ENCODE measurements around the gene GATAD2A.

Gene GATAD2A

DNA sequence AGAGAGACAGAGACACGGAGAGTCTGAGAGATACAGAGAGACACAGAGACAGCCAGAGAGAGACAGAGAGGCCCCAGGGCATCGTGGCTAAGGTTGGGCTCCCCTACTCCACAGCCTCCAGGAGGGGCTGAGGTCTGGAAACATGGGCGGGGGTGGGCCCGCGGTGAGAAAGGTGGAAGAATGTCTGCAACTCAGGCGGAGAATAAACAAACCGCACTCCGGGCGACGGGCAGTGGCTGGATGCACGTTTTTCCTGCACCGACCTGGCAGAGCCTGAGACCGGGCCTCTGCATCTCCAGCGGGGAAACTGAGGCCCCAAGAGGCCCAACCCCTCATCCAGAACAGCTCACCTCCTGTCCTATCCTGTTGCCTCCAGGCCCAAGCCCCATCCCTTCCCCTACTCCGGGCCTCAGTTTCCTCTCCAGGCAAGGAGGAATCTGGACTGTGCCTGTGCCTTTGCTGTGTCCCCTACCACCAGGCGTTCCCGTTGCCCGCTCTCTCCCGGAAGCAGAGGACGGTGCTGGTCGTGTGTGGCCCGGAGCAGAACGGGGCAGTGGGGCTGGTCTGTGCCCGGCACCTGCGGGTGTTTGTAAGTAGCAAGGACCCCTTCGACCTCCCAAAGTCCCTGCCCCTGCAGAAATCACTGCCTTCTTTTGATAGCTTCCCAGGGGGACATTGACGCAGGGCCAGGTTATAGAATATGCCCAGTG, 129.2 kb downstream of the GATAD2A start:
- in situ Hi-C loops (cut with HindIII; ENCODE audit: low sequenced_read_pairs): loop anchor here (5.0 kb wide), 1 partner anchor 58 kb away; no protein-coding TSS in a partner anchor
- TF ChIP-seq, protein P1, sequence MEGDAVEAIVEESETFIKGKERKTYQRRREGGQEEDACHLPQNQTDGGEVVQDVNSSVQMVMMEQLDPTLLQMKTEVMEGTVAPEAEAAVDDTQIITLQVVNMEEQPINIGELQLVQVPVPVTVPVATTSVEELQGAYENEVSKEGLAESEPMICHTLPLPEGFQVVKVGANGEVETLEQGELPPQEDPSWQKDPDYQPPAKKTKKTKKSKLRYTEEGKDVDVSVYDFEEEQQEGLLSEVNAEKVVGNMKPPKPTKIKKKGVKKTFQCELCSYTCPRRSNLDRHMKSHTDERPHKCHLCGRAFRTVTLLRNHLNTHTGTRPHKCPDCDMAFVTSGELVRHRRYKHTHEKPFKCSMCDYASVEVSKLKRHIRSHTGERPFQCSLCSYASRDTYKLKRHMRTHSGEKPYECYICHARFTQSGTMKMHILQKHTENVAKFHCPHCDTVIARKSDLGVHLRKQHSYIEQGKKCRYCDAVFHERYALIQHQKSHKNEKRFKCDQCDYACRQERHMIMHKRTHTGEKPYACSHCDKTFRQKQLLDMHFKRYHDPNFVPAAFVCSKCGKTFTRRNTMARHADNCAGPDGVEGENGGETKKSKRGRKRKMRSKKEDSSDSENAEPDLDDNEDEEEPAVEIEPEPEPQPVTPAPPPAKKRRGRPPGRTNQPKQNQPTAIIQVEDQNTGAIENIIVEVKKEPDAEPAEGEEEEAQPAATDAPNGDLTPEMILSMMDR (IDR thresholded peaks at IDR 0.05; ENCODE audit: low read depth, low read length, missing control alignments): no peak
- no peak for DNase-seq (ENCODE audit: low read depth)
- H3K4me3 ChIP-seq (ENCODE audit: low read depth, low read length): no peak overlapping the region

DNA sequence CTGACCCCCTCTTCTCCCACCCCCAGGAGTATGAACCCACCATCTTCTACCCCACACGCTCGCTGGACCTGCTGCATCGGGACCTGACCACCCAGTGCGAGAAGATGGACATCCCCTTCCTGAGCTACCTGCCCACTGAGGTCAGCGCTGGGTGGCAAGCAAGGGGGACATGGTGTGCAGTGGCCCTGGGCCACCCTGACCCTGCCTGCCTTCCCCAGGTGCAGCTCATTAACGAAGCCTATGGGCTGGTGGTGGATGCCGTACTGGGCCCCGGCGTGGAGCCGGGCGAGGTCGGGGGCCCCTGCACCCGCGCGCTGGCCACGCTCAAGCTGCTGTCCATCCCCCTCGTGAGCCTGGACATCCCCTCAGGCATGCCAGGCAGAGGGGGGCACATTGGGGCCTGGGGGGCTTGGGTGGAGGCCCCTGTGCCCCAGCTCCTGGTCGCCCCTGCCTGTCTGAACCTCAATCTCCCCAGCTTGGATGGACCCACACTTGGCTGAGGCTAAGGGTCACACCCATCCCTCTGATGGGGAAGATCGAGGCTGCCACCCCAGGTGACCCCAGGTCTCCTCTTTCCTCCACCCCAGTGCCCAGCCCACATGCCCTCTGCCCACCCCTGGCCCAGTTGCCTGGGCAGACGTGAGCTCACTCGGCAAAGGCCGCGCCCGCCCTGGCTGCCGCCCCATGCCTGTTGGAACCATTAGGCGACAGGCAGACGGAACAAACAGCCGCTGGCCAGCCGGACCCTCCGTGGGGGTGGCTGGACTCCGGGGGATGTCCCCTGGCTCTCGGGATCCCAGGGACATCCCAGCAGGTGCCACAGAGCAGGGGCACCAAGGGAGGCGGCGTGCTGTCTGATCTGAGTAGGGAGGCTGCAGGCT, 130.1 kb downstream of the GATAD2A start:
- TF ChIP-seq, protein P1 (IDR thresholded peaks at IDR 0.05; ENCODE audit: low read depth, low read length, missing control alignments): no peak
- in situ Hi-C loops (cut with HindIII; ENCODE audit: low sequenced_read_pairs): no loop called here
- H3K4me3 ChIP-seq (ENCODE audit: low read depth, low read length): no peak overlapping the region
- no peak for DNase-seq (ENCODE audit: low read depth)

DNA sequence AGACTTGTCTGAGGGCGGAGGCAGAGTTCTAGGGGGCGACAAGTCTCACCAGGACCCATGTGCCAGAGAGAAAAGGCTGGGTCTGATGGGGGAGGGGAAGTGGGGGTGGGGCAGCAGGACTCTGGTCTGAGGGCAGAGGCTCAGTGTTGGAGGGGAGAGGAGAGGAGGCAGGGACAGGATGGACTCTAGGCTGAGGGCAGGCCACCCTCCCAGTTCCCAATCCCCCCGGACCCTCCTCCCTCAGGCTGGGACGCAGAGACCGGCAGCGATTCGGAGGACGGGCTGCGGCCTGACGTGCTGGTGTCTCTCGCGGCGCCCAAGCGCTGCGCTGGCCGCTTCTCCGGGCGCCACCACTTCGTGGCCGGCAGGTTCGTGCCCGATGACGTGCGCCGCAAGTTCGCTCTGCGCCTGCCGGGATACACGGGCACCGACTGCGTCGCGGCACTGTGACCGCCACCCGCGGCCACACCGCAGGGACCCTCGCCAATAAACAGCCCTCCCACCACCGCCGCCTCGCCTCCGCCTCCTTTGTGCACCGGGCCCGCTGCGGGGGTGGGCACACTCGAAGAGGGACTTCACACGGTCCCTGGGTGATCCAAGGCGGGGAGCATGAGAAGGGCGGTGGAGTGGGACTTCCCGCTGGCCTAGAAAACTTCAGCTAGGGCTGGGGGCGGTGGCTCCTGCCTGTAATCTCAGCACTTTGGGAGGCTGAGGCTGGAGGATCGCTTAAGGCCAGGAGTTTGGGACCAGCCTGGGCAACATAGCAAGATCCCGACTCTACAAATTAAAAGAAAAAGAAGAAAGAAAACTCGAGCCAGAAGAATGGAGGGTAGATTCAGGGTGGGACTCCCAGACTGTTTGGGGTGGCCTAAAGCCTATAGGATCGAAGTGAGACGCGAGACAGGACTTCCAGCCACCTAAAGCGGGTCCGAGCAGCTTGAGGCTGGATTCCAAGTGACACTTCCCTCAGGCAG, 131.9 kb downstream of the GATAD2A start:
- H3K4me3 ChIP-seq (ENCODE audit: low read depth, low read length): peak overlapping the region; percentile 9
- in situ Hi-C loops (cut with HindIII; ENCODE audit: low sequenced_read_pairs): no loop called here
- TF ChIP-seq, protein P1 (IDR thresholded peaks at IDR 0.05; ENCODE audit: low read depth, low read length, missing control alignments): no peak
- no peak for DNase-seq (ENCODE audit: low read depth)

DNA sequence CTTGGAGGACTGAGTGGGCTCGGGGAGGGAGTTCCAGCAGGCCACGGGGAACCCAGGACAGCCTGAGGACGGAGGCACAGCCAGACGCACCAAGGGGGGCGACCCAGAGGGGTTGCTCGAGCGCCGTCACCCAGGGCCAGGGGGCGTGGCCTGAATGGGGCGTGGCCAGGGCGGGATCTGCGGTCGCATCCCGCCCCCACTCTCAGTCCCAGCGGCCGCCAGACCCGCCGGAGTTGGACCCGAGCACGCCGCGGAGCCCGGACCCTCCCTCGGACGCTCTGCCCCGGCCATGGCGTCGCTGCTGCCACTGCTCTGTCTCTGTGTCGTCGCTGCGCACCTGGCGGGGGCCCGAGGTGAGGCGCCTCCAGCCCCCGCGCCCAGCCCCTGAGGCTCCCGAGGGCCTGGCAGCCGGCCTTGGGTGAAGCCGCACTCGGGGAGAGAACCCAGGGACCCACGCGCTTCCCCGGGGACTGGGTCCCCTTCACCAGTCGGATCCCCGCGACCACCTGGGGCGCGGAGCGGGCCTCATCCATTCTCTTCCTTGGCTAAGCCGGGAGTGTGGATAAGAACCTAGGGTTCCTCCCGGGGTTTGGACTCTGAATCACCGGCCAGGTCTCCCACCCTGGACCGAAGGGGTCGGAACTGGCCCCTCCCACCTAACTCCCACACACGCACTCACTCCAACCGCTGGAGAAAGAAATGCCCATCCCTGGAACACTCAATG, 132.7 kb downstream of the GATAD2A start, which contains the start of gene CILP2:
TSS of gene CILP2 (plus strand) at position 205 of the 724 bp plus-strand sequence. CDS start at position 290, 85 bp downstream.
- DNase-seq (ENCODE audit: low read depth): no peak
- H3K4me3 ChIP-seq (ENCODE audit: low read depth, low read length): peak within 1 kb of the TSS; percentile 28
- TF ChIP-seq, protein P1 (IDR thresholded peaks at IDR 0.05; ENCODE audit: low read depth, low read length, missing control alignments): no peak
- in situ Hi-C loops (cut with HindIII; ENCODE audit: low sequenced_read_pairs): no loop called here

DNA sequence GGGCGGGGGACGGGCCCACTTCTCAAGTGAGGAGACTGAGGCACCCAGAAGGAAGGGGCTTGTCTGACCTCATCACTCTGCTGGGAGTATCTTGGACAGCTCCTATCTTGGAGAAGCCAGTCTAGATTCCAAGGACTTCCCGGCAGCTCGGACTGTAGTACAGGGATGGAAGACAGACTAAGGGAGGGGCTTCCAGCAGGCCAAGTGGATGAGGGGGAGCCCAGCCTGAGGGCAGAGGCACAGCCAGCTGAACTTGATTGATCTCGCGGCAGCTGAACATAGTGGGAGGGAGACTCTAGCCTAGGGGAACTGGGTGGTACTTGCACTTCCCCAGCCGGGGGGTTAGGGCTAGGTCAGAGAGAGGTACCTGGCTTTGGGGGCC, 133.3 kb downstream of the GATAD2A start:
- in situ Hi-C loops (cut with HindIII; ENCODE audit: low sequenced_read_pairs): no loop called here
- TF ChIP-seq, protein P1 (IDR thresholded peaks at IDR 0.05; ENCODE audit: low read depth, low read length, missing control alignments): no peak
- H3K4me3 ChIP-seq (ENCODE audit: low read depth, low read length): no peak overlapping the region
- DNase-seq (ENCODE audit: low read depth): no peak

All from astrocyte of the cerebellum (primary cell).